H1 (cell line): ENCODE data around the gene HTR2B. TPM values are rescaled to one million over a fixed set of nuclear protein-coding genes. Genes with fewer than 3 reads are reported as not detected.

Experiments
- CTCF ChIA-PET: fragments of 300-600 bp; sonication (Branson Sonifier 250); formaldehyde crosslinking; loops from one replicate; lab custom pipeline; 2021; ENCODE audit not compliant: partially characterized antibody; lab: Charles Lee
- POLR2A ChIA-PET: fragments of 300-600 bp; sonication (Branson Sonifier 250); formaldehyde crosslinking; loops from one replicate; lab custom pipeline; 2021; ENCODE audit warnings: inconsistent platforms; ENCODE audit not compliant: partially characterized antibody; lab: Charles Lee
- DNase-seq, 2 experiments: peaks; one replicate each; pipeline versions ENCODE4 v3.0.0 to v3.0.0-alpha.2; 2010 to 2022; ENCODE audit warnings: low spot score in 2 of 2, low read depth in 1 of 2, mixed read lengths in 1 of 2
- FAIRE-seq: peaks from 2 replicates; lab custom pipeline; 2011; peaks lifted over from hg19 to GRCh38; lab: Jason Lieb, UNC
- H2AFZ ChIP-seq: 2 replicates; pipeline ENCODE4 v1.8.1; 2012; ENCODE audit warnings: low read length, inconsistent platforms
- H2AK5ac ChIP-seq: 2 replicates; pipeline ENCODE4 v1.6.1; 2013; ENCODE audit warnings: low read depth, low read length
- H2BK120ac ChIP-seq: replicated peaks from 2 replicates; pipeline ENCODE3; 2013; ENCODE audit warnings: low read depth, low read length, inconsistent platforms
- H2BK12ac ChIP-seq: 2 replicates; pipeline ENCODE4 v1.6.1; 2013; ENCODE audit warnings: low read depth, low read length
- H2BK15ac ChIP-seq: 2 replicates; pipeline ENCODE4 v1.6.1; 2013; ENCODE audit warnings: low read length
- H2BK20ac ChIP-seq: 2 replicates; pipeline ENCODE4 v1.6.1; 2013; ENCODE audit warnings: low read length
- H2BK5ac ChIP-seq: 2 replicates; pipeline ENCODE4 v1.6.1; 2013; ENCODE audit warnings: low read depth, low read length
- H3K14ac ChIP-seq: 2 replicates; pipeline ENCODE4 v1.6.1; 2013; ENCODE audit warnings: inconsistent platforms; ENCODE audit not compliant: insufficient read length
- H3K18ac ChIP-seq: 2 replicates; pipeline ENCODE4 v1.6.1; 2013; ENCODE audit warnings: low read length; ENCODE audit errors: extremely low read depth
- H3K23ac ChIP-seq: 2 replicates; pipeline ENCODE4 v1.6.1; 2013; ENCODE audit warnings: inconsistent platforms; ENCODE audit not compliant: insufficient read length
- H3K23me2 ChIP-seq: 2 replicates; pipeline ENCODE4 v1.6.1; 2013; ENCODE audit warnings: low read depth, low read length
- H3K27ac ChIP-seq: 2 replicates; pipeline ENCODE4 v1.6.1; 2011; ENCODE audit warnings: low read depth, low read length, inconsistent platforms
- H3K27me3 ChIP-seq, 4 experiments: replicated peaks in 1 of 4; 1 replicate in 1 of 4; 2 replicates in 3 of 4; pipeline versions ENCODE4 v1.6.1 to v1.8.1; 2011 to 2013; ENCODE audit warnings: low read length in 3 of 4, mild to moderate bottlenecking in 3 of 4, inconsistent platforms in 2 of 4, mixed read lengths in 2 of 4, moderate library complexity in 1 of 4; ENCODE audit not compliant: control insufficient read depth in 3 of 4, insufficient read depth in 3 of 4; ENCODE audit errors: extremely low read depth in 1 of 4
- H3K36me3 ChIP-seq, 4 experiments: 2 replicates each; pipeline versions ENCODE4 v1.6.1 to v1.8.1; 2011 to 2013; ENCODE audit warnings: mild to moderate bottlenecking in 4 of 4, low read length in 3 of 4, moderate library complexity in 2 of 4, control low read depth in 1 of 4, inconsistent platforms in 1 of 4; ENCODE audit not compliant: insufficient read depth in 4 of 4, control insufficient read depth in 2 of 4
- H3K4ac ChIP-seq: replicated peaks from 2 replicates; pipeline ENCODE3; 2013; ENCODE audit warnings: low read length, low read depth, mixed read lengths, inconsistent platforms; ENCODE audit not compliant: insufficient read length
- H3K4me1 ChIP-seq, 4 experiments: replicated peaks in 1 of 4; 1 replicate in 1 of 4; 2 replicates in 3 of 4; pipeline versions ENCODE4 v1.6.1 to v1.8.1; 2011 to 2013; ENCODE audit warnings: low read length in 3 of 4, inconsistent platforms in 2 of 4, mixed read lengths in 1 of 4; ENCODE audit not compliant: insufficient read depth in 4 of 4, control insufficient read depth in 3 of 4
- H3K4me2 ChIP-seq, 2 experiments: 2 replicates each; pipeline versions ENCODE4 v1.6.1 to v1.8.1; 2011 to 2013; ENCODE audit warnings: low read depth in 2 of 2, low read length in 2 of 2, control low read depth in 1 of 2, inconsistent platforms in 1 of 2, mild to moderate bottlenecking in 1 of 2; ENCODE audit not compliant: insufficient read depth in 1 of 2
- H3K4me3 ChIP-seq, 4 experiments: fragments of 200-600, 300-600 bp in 1 of 4; sonication (generic), shearing (Covaris generic), sonication (Bioruptor Twin) in 1 of 4; 2 replicates each; pipeline versions ENCODE4 v1.5.1 to v1.8.1; 2011 to 2016; ENCODE audit warnings: low read length in 4 of 4, low read depth in 3 of 4, control low read depth in 2 of 4, inconsistent platforms in 2 of 4, mild to moderate bottlenecking in 2 of 4, mixed read lengths in 1 of 4, moderate library complexity in 1 of 4; ENCODE audit not compliant: insufficient read depth in 2 of 4; ENCODE audit errors: extremely low read depth in 1 of 4
- H3K56ac ChIP-seq: replicated peaks from 2 replicates; pipeline ENCODE3; 2013; ENCODE audit warnings: low read depth, mild to moderate bottlenecking, mixed read lengths, low read length, inconsistent platforms; ENCODE audit not compliant: insufficient read length
- H3K79me1 ChIP-seq: 2 replicates; pipeline ENCODE4 v1.6.1; 2013; ENCODE audit warnings: low read depth, low read length, control low read depth
- H3K79me2 ChIP-seq, 2 experiments: 2 replicates each; pipeline versions ENCODE4 v1.6.1 to v1.8.1; 2012 to 2013; ENCODE audit warnings: low read length in 2 of 2, mild to moderate bottlenecking in 2 of 2, inconsistent platforms in 1 of 2; ENCODE audit not compliant: insufficient read depth in 2 of 2, control insufficient read depth in 1 of 2
- H3K9ac ChIP-seq, 4 experiments: replicated peaks in 1 of 4; 1 replicate in 1 of 4; 2 replicates in 3 of 4; pipeline versions ENCODE4 v1.6.1 to v1.8.1; 2011 to 2013; ENCODE audit warnings: low read depth in 3 of 4, low read length in 3 of 4, control low read depth in 2 of 4, mild to moderate bottlenecking in 2 of 4, moderate library complexity in 2 of 4, inconsistent platforms in 1 of 4; ENCODE audit errors: extremely low read depth in 1 of 4
- H3K9me3 ChIP-seq, 2 experiments: 2 replicates each; pipeline versions ENCODE4 v1.6.1 to v1.8.1; 2012 to 2013; ENCODE audit warnings: mild to moderate bottlenecking in 2 of 2, moderate library complexity in 2 of 2, control low read depth in 1 of 2, inconsistent platforms in 1 of 2, low read depth in 1 of 2, low read length in 1 of 2, mixed read lengths in 1 of 2; ENCODE audit not compliant: insufficient read depth in 2 of 2
- H4K20me1 ChIP-seq, 2 experiments: replicated peaks in 1 of 2; 2 replicates each; pipeline versions ENCODE3 to v1.8.1; 2011 to 2013; ENCODE audit warnings: inconsistent platforms in 2 of 2, low read length in 2 of 2, mild to moderate bottlenecking in 1 of 2; ENCODE audit not compliant: insufficient read depth in 2 of 2, control insufficient read depth in 1 of 2
- H4K5ac ChIP-seq: 2 replicates; pipeline ENCODE4 v1.6.1; 2013; ENCODE audit warnings: low read length, low read depth, mixed read lengths, inconsistent platforms; ENCODE audit not compliant: insufficient read length
- H4K8ac ChIP-seq: 2 replicates; pipeline ENCODE4 v1.8.0; 2013; ENCODE audit warnings: mild to moderate bottlenecking, moderate library complexity, low read length, inconsistent platforms; ENCODE audit not compliant: insufficient read depth; ENCODE audit errors: extremely low read depth
- H4K91ac ChIP-seq: replicated peaks from 2 replicates; pipeline ENCODE3; 2013; ENCODE audit warnings: low read length, mixed read lengths, inconsistent platforms; ENCODE audit not compliant: insufficient read length
- ASH2L ChIP-seq: fragments of 200-600, 300-600 bp; sonication (generic); IDR thresholded peaks from one replicate; pipeline ENCODE4 v1.7.1; 2017; ENCODE audit warnings: low read length
- BACH1 ChIP-seq: IDR thresholded peaks from 2 replicates; pipeline ENCODE4 v1.6.1; 2012; ENCODE audit warnings: low read length, improper control_type of control experiment
- CEBPB ChIP-seq: IDR thresholded peaks from 2 replicates; pipeline ENCODE4 v1.6.1; 2012; ENCODE audit warnings: low read depth, low read length
- CREB1 ChIP-seq: IDR thresholded peaks from 2 replicates; pipeline ENCODE4 v1.6.1; 2012; ENCODE audit warnings: inconsistent platforms
- E2F6 ChIP-seq: IDR thresholded peaks from 2 replicates; pipeline ENCODE4 v1.6.1; 2012; ENCODE audit warnings: inconsistent platforms
- EZH2 ChIP-seq: fragments of 200-600 bp; sonication (generic); IDR thresholded peaks from 2 replicates; pipeline ENCODE4 v1.7.1; 2012; ENCODE audit warnings: low read depth, mild to moderate bottlenecking, moderate library complexity, low read length, inconsistent platforms; ENCODE audit not compliant: severe bottlenecking
- HDAC6 ChIP-seq: IDR thresholded peaks from one replicate; pipeline ENCODE4 v1.7.1; 2012; ENCODE audit warnings: low read depth, mild to moderate bottlenecking, inconsistent platforms, low read length, moderate library complexity
- NRF1 ChIP-seq: IDR thresholded peaks from 2 replicates; pipeline ENCODE4 v1.6.1; 2011; ENCODE audit warnings: mild to moderate bottlenecking, low read depth, low read length, improper control_type of control experiment
- PHF8 ChIP-seq: fragments of 200-600 bp; sonication (generic); conservative IDR thresholded peaks from 2 replicates; pipeline ENCODE4 v1.7.1; 2012; ENCODE audit warnings: low read depth, mild to moderate bottlenecking, inconsistent platforms, low read length, moderate library complexity
- POLR2AphosphoS5 ChIP-seq: IDR thresholded peaks from 2 replicates; pipeline ENCODE4 v1.6.1; 2011; ENCODE audit warnings: low read depth, low read length
- RFX5 ChIP-seq: IDR thresholded peaks from 2 replicates; pipeline ENCODE4 v1.6.1; 2011; ENCODE audit warnings: low read depth, low read length, improper control_type of control experiment, borderline replicate concordance
- TAF1 ChIP-seq: IDR thresholded peaks from 2 replicates; pipeline ENCODE4 v1.6.1; 2011; ENCODE audit warnings: mild to moderate bottlenecking, low read depth, low read length
- WGBS, 2 experiments: shearing (Covaris generic) in 1 of 2; methylation state at CpG; one replicate each; pipeline versions ENCODE4 v1.1.6 to v1.1.7; 2013 to 2015; ENCODE audit warnings: low lambda C conversion rate in 2 of 2, mixed read lengths in 2 of 2, inconsistent platforms in 1 of 2, low coverage in 1 of 2, missing lambda C conversion rate in 1 of 2; ENCODE audit not compliant: insufficient replicate concordance in 2 of 2, insufficient coverage in 1 of 2, insufficient read length in 1 of 2; ENCODE audit errors: extremely low coverage in 1 of 2, missing lambda C conversion rate in 1 of 2; 5-methylcytosine and 5-hydroxymethylcytosine counted together
- polyA plus RNA-seq, 7 experiments: library from polyadenylated mRNA; depleted of rRNA in 3 of 7; stranded (reverse) in 5 of 7; unstranded in 2 of 7; fragments of >200 nt in 5 of 7; fragments of 200-250 nt in 2 of 7; gene quantifications; 1 replicate in 5 of 7; 2 replicates in 1 of 7; 4 replicates in 1 of 7; pipeline versions ENCODE4 v1.2.1 to v1.2.3, GENCODE V29; 2011 to 2013; ENCODE audit warnings: missing spikeins in 2 of 7, mixed read lengths in 2 of 7
- total RNA-seq: library from RNA; stranded (reverse); fragmentation: NEBNext Ultra II Directional; extraction: Animal tissue kit (Norgen Biotek cat#: 25700); gene quantifications from 2 replicates; pipeline ENCODE4 v1.2.1, GENCODE V29; 2021
- TF ChIP-seq, protein P1 (sequence below): IDR thresholded peaks from 2 replicates; pipeline ENCODE4 v1.6.1; 2011; ENCODE audit warnings: low read length, improper control_type of control experiment
- TF ChIP-seq, protein P2 (sequence below): IDR thresholded peaks from 2 replicates; pipeline ENCODE4 v1.6.1; 2012; ENCODE audit warnings: inconsistent platforms

HTR2B gene
- total and polyA plus RNA-seq, 2 of the 8 experiments (the other 6 are each of a cell fraction or from before 2014, with no cell fraction given) = not detected

DNA sequence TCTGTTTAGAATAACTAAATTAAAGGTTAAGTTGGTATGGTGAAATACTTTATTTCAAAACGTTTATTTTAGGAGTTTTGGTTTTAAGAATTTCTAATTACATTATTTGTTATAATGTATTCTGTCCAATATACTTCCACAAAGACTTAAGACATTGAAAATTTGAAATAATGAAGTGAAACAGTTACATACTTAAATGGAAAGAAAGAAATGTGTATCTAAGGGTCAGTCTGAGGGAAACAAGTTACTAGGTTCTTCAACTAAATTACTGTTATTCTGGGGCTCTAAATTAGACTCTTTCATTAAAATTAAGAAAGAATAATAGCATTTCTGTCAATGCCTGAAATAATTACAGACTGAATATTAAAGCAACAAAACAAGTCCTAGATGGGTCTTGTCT lies 7.7 kb downstream of the HTR2B start:
- Histone ChIP-seq H3K4me1 (peaks cover 0 to 4% (median 3%) of the 10 kb centered on the region in 4 experiments; a peak in 5 of 7 replicates), H3K27ac (no peak overlapping the region), H3K4me3 (no peak overlapping the region), H2AFZ (no peak overlapping the region), H3K9ac (no peak overlapping the region), H3K9me3 (no peaks in the 10 kb centered on the region), H4K20me1 (peaks cover 0 to 2% of the 10 kb centered on the region in 2 experiments), H2BK12ac (no peak overlapping the region), H2BK15ac (no peak overlapping the region), H3K27me3 (no peaks in the 10 kb centered on the region), H4K8ac (no peak overlapping the region), H3K4me2 (no peak overlapping the region), H3K23ac (no peak overlapping the region), H4K5ac (no peak overlapping the region), H2AK5ac (no peak overlapping the region), H3K23me2 (no peaks in the 10 kb centered on the region), H3K79me2 (no peaks in the 10 kb centered on the region), H3K14ac (no peak overlapping the region), H2BK120ac (no peak overlapping the region), H4K91ac (no peak overlapping the region), H3K56ac (no peak overlapping the region), H2BK5ac (no peak overlapping the region), H3K18ac (no peak overlapping the region), H3K79me1 (no peaks in the 10 kb centered on the region), H3K4ac (no peak overlapping the region), H2BK20ac (no peak overlapping the region), H3K36me3 (peaks cover 0 to 3% (median 0%) of the 10 kb centered on the region in 4 experiments; a peak in 1 of 8 replicates)
- ChIA-PET CTCF (no interaction called here), POLR2A (no interaction called here)
- WGBS, 2 experiments = 64% methylated on average over 1 of the region's 1 CpG; no CpG with 5 or more reads in 1 of the 2 experiments
- DNase-seq (no peak), FAIRE-seq (no peak)
- TF ChIP-seq CREB1 (no peak), ASH2L (no peak), POLR2AphosphoS5 (no peak), TAF1 (no peak), EZH2 (no peak), HDAC6 (no peak), PHF8 (no peak), RFX5 (no peak), CEBPB (no peak), E2F6 (no peak), BACH1 (no peak), NRF1 (no peak)
- TF ChIP-seq, protein P1, sequence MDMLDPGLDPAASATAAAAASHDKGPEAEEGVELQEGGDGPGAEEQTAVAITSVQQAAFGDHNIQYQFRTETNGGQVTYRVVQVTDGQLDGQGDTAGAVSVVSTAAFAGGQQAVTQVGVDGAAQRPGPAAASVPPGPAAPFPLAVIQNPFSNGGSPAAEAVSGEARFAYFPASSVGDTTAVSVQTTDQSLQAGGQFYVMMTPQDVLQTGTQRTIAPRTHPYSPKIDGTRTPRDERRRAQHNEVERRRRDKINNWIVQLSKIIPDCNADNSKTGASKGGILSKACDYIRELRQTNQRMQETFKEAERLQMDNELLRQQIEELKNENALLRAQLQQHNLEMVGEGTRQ = no peak
- TF ChIP-seq, protein P2, sequence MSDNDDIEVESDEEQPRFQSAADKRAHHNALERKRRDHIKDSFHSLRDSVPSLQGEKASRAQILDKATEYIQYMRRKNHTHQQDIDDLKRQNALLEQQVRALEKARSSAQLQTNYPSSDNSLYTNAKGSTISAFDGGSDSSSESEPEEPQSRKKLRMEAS = no peak
